Measurements from ENCODE around the gene PLAAT4. TPM values are rescaled to one million over a fixed set of nuclear protein-coding genes. Genes with fewer than 3 reads are reported as not detected.
A peak's percentile ranks its signal among the peaks of the same experiment; 100 is the strongest.

Gene PLAAT4
- 1.1 to 2.9 TPM (median 1.4 TPM) in 3 replicates for total RNA-seq (2021)
- percentile 23 among the genes with signal in this experiment for Bru-seq, nascent RNA
- long read RNA-seq, experiment 1, partial matches to known transcripts, result 0 of 1 reads
- long read RNA-seq, experiment 1, other reads (novel, unspliced or antisense), result 0 of 1 reads
- long read RNA-seq, experiment 2, partial matches to known transcripts, result 1 of 1 reads
- long read RNA-seq, experiment 2, other reads (novel, unspliced or antisense), result 0 of 1 reads
- long read RNA-seq, experiment 3, partial matches to known transcripts, result 0 of 4 reads
- long read RNA-seq, experiment 3, other reads (novel, unspliced or antisense), result 3 of 4 reads

GRCh38 chr11:63536669-63537292 is at the start of gene PLAAT4:
Gene PLAAT4 (plus strand): TSS chr11:63536808. CDS start chr11:63536869, 61 bp downstream.
- CTCF ChIA-PET, result interaction anchor here (0.7 to 1.4 kb wide), 4 partner anchors 56 to 109 kb away, joined by 3 to 6 read pairs (median 4); no protein-coding TSS in a partner anchor
- Mint-ChIP-seq H3K27ac (no peak within 1 kb of the TSS), H3K9me3 (no peaks in the 10 kb centered on the region), H3K4me1 (peaks cover 39% of the 10 kb centered on the region), H3K4me3 (no peak within 1 kb of the TSS), H3K36me3 (no peaks in the 10 kb centered on the region), H3K27me3 (ENCODE audit: low read depth) (no peaks in the 10 kb centered on the region; the same call in 1 of the 2 replicates)
- peak; percentile 16 for ATAC-seq
- no peak for DNase-seq (ENCODE audit: low spot score)
- POLR2A ChIA-PET, result no interaction called here
- TF ChIP-seq TCF7 (CRISPR knock-in tag; IDR thresholded peaks at IDR 0.05; ENCODE audit: low read depth), result no peak
- TF ChIP-seq MXD4 (CRISPR knock-in tag; IDR thresholded peaks at IDR 0.05; ENCODE audit: borderline replicate concordance), result no peak
- no peak for TF ChIP-seq FOXK1 (CRISPR knock-in tag; IDR thresholded peaks at IDR 0.05)
- TF ChIP-seq AFF4 (CRISPR knock-in tag; IDR thresholded peaks at IDR 0.05; ENCODE audit: borderline replicate concordance), result no peak
- no peak for TF ChIP-seq JUN (CRISPR knock-in tag; IDR thresholded peaks at IDR 0.05)
- no peak for TF ChIP-seq ATF3 (CRISPR knock-in tag; conservative IDR thresholded peaks at IDR 0.05)
- no peak for TF ChIP-seq ZBTB43 (CRISPR knock-in tag; IDR thresholded peaks at IDR 0.05)
- TF ChIP-seq TEAD1 (CRISPR knock-in tag; IDR thresholded peaks at IDR 0.05), result no peak
- no peak for TF ChIP-seq MAX (CRISPR knock-in tag; IDR thresholded peaks at IDR 0.05)
- no peak for TF ChIP-seq ZNF671 (CRISPR knock-in tag; IDR thresholded peaks at IDR 0.05)
- no peak for TF ChIP-seq FOXJ3 (CRISPR knock-in tag; IDR thresholded peaks at IDR 0.05; ENCODE audit: borderline replicate concordance)
- TF ChIP-seq SMAD3 (CRISPR knock-in tag; IDR thresholded peaks at IDR 0.05; ENCODE audit: borderline replicate concordance), result no peak
- no peak for TF ChIP-seq E2F5 (CRISPR knock-in tag; IDR thresholded peaks at IDR 0.05)
- no peak for TF ChIP-seq CBFB (CRISPR knock-in tag; IDR thresholded peaks at IDR 0.05; ENCODE audit: low read depth)
- TF ChIP-seq GRHL2 (CRISPR knock-in tag; IDR thresholded peaks at IDR 0.05; ENCODE audit: insufficient replicate concordance, severe bottlenecking), result no peak

- ChIA-PET POLR2A (no interaction called here), CTCF (interaction anchor here (0.6 to 4.5 kb wide), 6 partner anchors 9 to 453 kb away, joined by 3 to 46 read pairs (median 8); partner anchors contain the start of gene LGALS12)
- H3K4me1 Mint-ChIP-seq, result peaks cover 40% of the 10 kb centered on the region
- H3K27ac Mint-ChIP-seq, result no peak overlapping the region
- peaks cover 17% of the 10 kb centered on the region for H3K27me3 Mint-ChIP-seq (ENCODE audit: low read depth)
- H3K9me3 Mint-ChIP-seq, result peaks cover 41% of the 10 kb centered on the region
- ATAC-seq (no peak), DNase-seq (ENCODE audit: low spot score) (no peak)
- TF ChIP-seq ATF1 (CRISPR knock-in tag; IDR thresholded peaks at IDR 0.05) (no peak), ERG (CRISPR knock-in tag; IDR thresholded peaks at IDR 0.05) (no peak), AFF4 (CRISPR knock-in tag; IDR thresholded peaks at IDR 0.05; ENCODE audit: borderline replicate concordance) (no peak)
- H3K4me3 Mint-ChIP-seq, result no peak overlapping the region
- peaks cover 44% of the 10 kb centered on the region for H3K36me3 Mint-ChIP-seq
These were observed 47.8 kb upstream of the PLAAT4 start for GRCh38 chr11:63488789-63489188.
